Activated CD8-positive, alpha-beta memory T cell treated with anti-CD3 and anti-CD28 coated beads, Interleukin-2, amount 10 ng/mL, durations not matched to agents 7 days and 5 days (primary cell): ENCODE data around the gene TTC12. TPM values are rescaled to one million over a fixed set of nuclear protein-coding genes. Genes with fewer than 3 reads are reported as not detected.

Experiments used
- ATAC-seq: fragments of 150-1000 bp; cut with Tn5 transposase; one replicate; pipeline ENCODE4 v1.10.0; 2021; ENCODE audit warnings: moderate library complexity
- CTCF ChIA-PET: fragments of 350-600 bp; sonication (Branson Sonifier 250); formaldehyde crosslinking; loops from one replicate; lab custom pipeline; 2021; ENCODE audit warnings: antibody characterized with exemption; lab: Charles Lee
- DNase-seq: peaks from one replicate; pipeline ENCODE4 v3.0.0-alpha.2; 2020
- H3K27ac Mint-ChIP-seq: one replicate; pipeline ENCODE4 v1.8.0; 2021; ENCODE audit warnings: mild to moderate bottlenecking, mixed read lengths
- H3K27me3 Mint-ChIP-seq: one replicate; pipeline ENCODE4 v1.8.0; 2021; ENCODE audit warnings: mixed read lengths
- H3K36me3 Mint-ChIP-seq: one replicate; pipeline ENCODE4 v1.8.0; 2021; ENCODE audit warnings: mild to moderate bottlenecking, mixed read lengths
- H3K4me1 Mint-ChIP-seq: one replicate; pipeline ENCODE4 v1.8.0; 2021; ENCODE audit warnings: mixed read lengths
- H3K4me3 Mint-ChIP-seq: one replicate; pipeline ENCODE4 v1.8.0; 2021; ENCODE audit warnings: mild to moderate bottlenecking, moderate library complexity, mixed read lengths
- H3K9me3 Mint-ChIP-seq: one replicate; pipeline ENCODE4 v1.8.0; 2022; ENCODE audit warnings: low read depth, mixed read lengths
- total RNA-seq, 2 experiments: library from RNA; stranded (reverse); gene quantifications; one replicate each; pipeline ENCODE4 v1.2.3, GENCODE V29; 2021

The TTC12 gene
- total RNA-seq, 2 experiments from 2014 or later: 10.4 to 15.9 TPM

GRCh38 chr11:113317339-113317738 lies 3.0 kb downstream of the TTC12 start:
- no peak for DNase-seq
- Mint-ChIP-seq H3K4me1 (peaks cover 22% of the 10 kb centered on the region), H3K27me3 (no peaks in the 10 kb centered on the region), H3K27ac (no peak overlapping the region), H3K9me3 (no peaks in the 10 kb centered on the region), H3K4me3 (no peak overlapping the region), H3K36me3 (peaks cover 19% of the 10 kb centered on the region)
- CTCF ChIA-PET: interaction anchor here (0.9 kb wide), 1 partner anchor 14 kb away, joined by 3 read pairs; no protein-coding TSS in a partner anchor
- ATAC-seq: no peak

DNA sequence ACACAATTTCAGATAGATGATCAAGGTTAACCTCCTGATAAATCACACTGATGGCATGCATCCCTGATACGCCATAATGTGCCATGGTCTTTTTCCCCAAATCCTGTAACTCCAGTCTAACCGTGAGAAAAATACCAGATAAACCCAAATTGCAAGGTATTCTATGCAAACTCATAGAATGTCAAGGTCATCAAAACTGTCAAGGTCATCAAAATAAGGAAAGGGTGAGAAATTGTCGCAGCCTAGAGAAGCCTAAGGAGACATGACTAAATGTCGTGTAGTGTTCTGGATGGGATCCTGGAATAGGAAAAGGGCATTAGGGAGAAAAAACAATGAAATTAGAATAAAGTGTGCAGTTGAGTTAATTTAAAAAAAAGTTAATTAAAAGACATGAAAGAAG lies 4.7 kb downstream of the TTC12 start:
- H3K4me1 Mint-ChIP-seq: peaks cover 12% of the 10 kb centered on the region
- H3K27me3 Mint-ChIP-seq: no peaks in the 10 kb centered on the region
- H3K36me3 Mint-ChIP-seq: peaks cover 19% of the 10 kb centered on the region
- ATAC-seq (no peak), DNase-seq (no peak)
- CTCF ChIA-PET: no interaction called here
- H3K4me3 Mint-ChIP-seq: no peak overlapping the region
- no peaks in the 10 kb centered on the region for H3K9me3 Mint-ChIP-seq
- H3K27ac Mint-ChIP-seq: no peak overlapping the region

DNA sequence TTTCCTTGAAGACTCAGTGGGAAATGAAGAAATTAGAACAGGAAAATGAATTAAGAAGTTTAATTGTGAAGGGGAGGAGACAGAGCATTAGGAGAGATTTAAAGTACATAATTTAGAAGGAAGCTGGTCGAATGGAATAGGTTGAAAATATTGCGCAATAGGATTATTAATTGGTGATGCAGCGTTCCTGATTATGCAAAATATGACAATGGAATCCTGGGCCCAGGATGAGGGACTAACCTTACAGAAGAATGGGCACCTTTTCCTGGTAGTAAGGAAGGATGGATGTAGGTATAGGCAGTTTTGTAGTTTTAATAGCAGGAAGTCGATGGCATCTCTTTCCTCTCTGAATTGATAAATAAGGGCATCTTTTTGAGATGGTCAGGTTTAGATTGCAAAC lies 7.8 kb downstream of the TTC12 start:
- no peak for DNase-seq
- no peaks in the 10 kb centered on the region for H3K9me3 Mint-ChIP-seq
- H3K36me3 Mint-ChIP-seq: peaks cover 19% of the 10 kb centered on the region
- no peaks in the 10 kb centered on the region for H3K4me1 Mint-ChIP-seq
- CTCF ChIA-PET: no interaction called here
- no peak for ATAC-seq
- no peak overlapping the region for H3K27ac Mint-ChIP-seq
- H3K4me3 Mint-ChIP-seq: no peak overlapping the region
- no peaks in the 10 kb centered on the region for H3K27me3 Mint-ChIP-seq

GRCh38 chr11:113324250-113324649 lies 9.9 kb downstream of the TTC12 start:
- Mint-ChIP-seq H3K9me3 (no peaks in the 10 kb centered on the region), H3K4me3 (no peak overlapping the region), H3K27ac (no peak overlapping the region), H3K36me3 (peaks cover 4% of the 10 kb centered on the region), H3K4me1 (no peaks in the 10 kb centered on the region), H3K27me3 (no peaks in the 10 kb centered on the region)
- no peak for DNase-seq
- CTCF ChIA-PET: interaction anchor here (1.0 kb wide), 1 partner anchor 18 kb away, joined by 3 read pairs; no protein-coding TSS in a partner anchor
- no peak for ATAC-seq

DNA sequence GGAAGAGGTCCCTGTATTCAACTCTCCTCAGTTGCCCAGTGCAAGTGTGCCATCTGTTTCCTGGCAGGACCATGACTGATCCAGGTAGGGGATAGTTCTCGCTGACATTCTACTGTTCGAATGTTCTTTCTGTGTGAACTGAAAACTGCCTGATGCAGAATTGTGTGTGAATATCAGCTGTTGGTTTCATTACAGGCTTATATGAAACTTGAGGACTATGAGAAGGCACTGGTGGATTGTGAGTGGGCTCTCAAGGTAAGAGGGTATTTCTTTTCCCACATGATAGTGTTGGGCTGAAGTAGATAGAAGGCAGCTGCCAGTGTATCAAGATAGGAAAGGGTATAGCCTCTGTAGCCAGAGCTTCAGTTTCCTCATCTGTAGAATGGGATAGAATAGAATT lies 15.3 kb downstream of the TTC12 start:
- no peaks in the 10 kb centered on the region for H3K27me3 Mint-ChIP-seq
- no peaks in the 10 kb centered on the region for H3K9me3 Mint-ChIP-seq
- DNase-seq (no peak), ATAC-seq (no peak)
- peaks cover 2% of the 10 kb centered on the region for H3K4me1 Mint-ChIP-seq
- no peak overlapping the region for H3K4me3 Mint-ChIP-seq
- CTCF ChIA-PET: no interaction called here
- H3K27ac Mint-ChIP-seq: no peak overlapping the region
- H3K36me3 Mint-ChIP-seq: peaks cover 1% of the 10 kb centered on the region

- Mint-ChIP-seq H3K27ac (no peak overlapping the region), H3K4me3 (no peak overlapping the region), H3K9me3 (no peaks in the 10 kb centered on the region), H3K36me3 (peaks cover 13% of the 10 kb centered on the region), H3K27me3 (no peaks in the 10 kb centered on the region), H3K4me1 (peaks cover 2% of the 10 kb centered on the region)
- DNase-seq (no peak), ATAC-seq (no peak)
- CTCF ChIA-PET: no interaction called here
These were observed 17.1 kb downstream of the TTC12 start for GRCh38 chr11:113331441-113331840.

- Mint-ChIP-seq H3K4me1 (peaks cover 2% of the 10 kb centered on the region), H3K9me3 (no peaks in the 10 kb centered on the region), H3K36me3 (peaks cover 15% of the 10 kb centered on the region), H3K4me3 (no peak overlapping the region), H3K27me3 (no peaks in the 10 kb centered on the region), H3K27ac (no peak overlapping the region)
- DNase-seq (no peak), ATAC-seq (no peak)
- CTCF ChIA-PET: no interaction called here
These were observed 17.6 kb downstream of the TTC12 start for GRCh38 chr11:113332023-113332422.

DNA sequence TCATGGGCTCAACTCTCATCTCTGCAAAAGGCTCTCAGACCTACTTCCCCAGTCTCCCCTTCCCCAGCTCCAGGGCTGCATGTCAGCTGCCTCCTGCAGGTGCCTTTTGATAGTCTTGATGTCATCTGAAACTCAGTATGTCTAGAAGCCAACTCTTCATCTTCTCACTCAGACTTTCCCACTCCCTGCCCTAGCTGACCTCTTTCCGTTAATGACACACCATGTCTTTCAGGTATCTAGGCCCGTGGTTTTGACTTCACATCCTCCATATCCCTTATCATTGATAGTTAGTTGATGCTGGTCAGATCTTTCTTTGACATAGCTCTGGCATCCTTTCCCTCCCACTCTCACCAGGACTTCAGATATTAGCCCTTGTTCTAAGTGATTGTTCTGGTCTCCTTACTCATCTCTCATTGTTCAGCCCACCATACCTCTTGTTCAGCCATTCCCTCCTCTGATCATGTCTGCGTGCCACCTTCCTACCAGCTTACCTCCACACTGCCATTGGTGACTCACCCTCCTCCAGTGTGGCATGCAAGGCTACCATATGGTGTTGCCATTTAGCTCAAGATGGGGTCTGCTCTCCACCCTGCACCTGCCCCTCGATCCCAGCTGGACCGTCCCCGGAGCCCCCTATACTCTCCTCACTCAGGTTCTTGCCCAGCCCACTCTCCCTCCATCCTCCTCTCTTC lies 18.4 kb downstream of the TTC12 start:
- no peak for ATAC-seq
- Mint-ChIP-seq H3K4me1 (peaks cover 2% of the 10 kb centered on the region), H3K4me3 (no peak overlapping the region), H3K27ac (no peak overlapping the region), H3K36me3 (peaks cover 18% of the 10 kb centered on the region), H3K9me3 (no peaks in the 10 kb centered on the region), H3K27me3 (no peaks in the 10 kb centered on the region)
- CTCF ChIA-PET: no interaction called here
- no peak for DNase-seq

DNA sequence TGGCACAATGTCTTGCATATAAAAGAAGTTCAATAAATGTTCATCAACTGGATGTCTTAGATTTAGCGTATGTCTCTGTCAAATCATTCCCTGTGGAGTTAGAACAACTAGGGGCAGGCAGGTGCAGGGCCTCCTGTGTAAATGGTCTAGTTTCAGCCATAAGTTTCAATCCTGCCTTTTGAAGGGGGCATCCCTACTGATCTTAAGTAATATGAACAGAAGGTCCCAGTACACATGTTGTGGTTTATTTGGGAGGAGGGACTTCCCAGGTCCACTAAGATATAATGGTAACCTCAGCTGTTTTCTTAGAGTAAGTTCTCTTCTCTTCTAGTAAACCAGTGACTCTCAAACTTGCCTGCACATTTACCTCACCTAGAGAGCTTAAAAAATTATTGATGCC lies 19.8 kb downstream of the TTC12 start:
- DNase-seq: no peak
- Mint-ChIP-seq H3K27ac (no peak overlapping the region), H3K4me1 (peaks cover 2% of the 10 kb centered on the region), H3K36me3 (peaks cover 18% of the 10 kb centered on the region), H3K9me3 (no peaks in the 10 kb centered on the region), H3K4me3 (no peak overlapping the region), H3K27me3 (no peaks in the 10 kb centered on the region)
- ATAC-seq: no peak
- CTCF ChIA-PET: interaction anchor here (0.6 to 0.8 kb wide), 2 partner anchors 439 to 462 kb away, joined by 3 to 4 read pairs; no protein-coding TSS in a partner anchor

DNA sequence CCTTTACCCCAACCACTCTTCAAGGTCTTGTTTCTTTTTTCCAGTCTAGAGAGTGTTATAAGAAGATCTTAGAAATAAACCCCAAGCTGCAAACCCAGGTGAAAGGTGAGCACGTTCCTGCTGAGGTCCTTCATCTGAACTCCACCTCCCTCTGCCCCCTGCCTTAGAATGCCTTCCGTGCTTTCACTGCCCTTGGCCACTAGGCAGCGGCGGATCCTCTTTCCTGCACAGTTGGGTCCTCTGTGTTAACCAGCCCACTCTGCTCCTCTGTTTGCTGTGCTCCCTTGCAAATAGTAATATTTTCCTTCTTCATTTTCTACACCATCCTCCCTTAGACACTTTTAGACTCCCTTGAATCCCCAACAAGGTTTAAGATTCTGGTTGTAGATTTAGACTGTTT lies 24.3 kb downstream of the TTC12 start:
- H3K36me3 Mint-ChIP-seq: peaks cover 23% of the 10 kb centered on the region
- no peak overlapping the region for H3K4me3 Mint-ChIP-seq
- H3K27me3 Mint-ChIP-seq: no peaks in the 10 kb centered on the region
- DNase-seq (no peak), ATAC-seq (no peak)
- no peak overlapping the region for H3K27ac Mint-ChIP-seq
- CTCF ChIA-PET: no interaction called here
- no peaks in the 10 kb centered on the region for H3K9me3 Mint-ChIP-seq
- no peaks in the 10 kb centered on the region for H3K4me1 Mint-ChIP-seq

DNA sequence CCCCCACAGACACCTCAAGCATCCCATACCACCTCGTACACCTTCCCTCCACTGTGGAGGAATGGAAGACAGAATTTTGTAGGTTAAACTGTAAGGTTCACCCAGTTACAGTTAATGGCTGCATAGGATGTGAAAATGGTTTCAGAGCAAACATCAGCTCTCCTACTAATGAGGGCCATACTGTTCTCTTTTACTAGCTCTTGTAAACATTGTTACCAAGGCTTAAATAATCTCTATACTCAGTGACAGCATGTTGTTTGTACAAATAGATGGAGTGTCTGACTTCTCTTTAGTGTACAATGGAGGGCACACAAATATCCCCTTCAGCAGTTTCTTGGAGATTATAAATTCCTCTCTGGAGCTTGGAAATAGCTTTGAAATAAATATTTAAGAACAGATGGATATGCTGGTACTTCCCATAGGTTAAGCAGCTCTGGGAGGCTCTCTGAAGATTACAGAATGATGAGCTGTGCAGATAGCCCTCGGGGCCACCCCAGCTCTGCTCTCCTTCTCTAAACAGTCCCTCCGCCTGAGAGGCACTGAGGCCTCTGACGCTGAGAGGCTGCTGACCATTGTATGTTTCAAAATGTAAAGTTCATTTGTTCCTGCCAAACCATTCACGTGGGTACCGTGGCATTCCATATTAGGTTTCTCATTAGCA lies 25.7 kb downstream of the TTC12 start:
- Mint-ChIP-seq H3K9me3 (no peaks in the 10 kb centered on the region), H3K4me1 (no peaks in the 10 kb centered on the region), H3K27ac (no peak overlapping the region), H3K36me3 (peaks cover 22% of the 10 kb centered on the region), H3K27me3 (no peaks in the 10 kb centered on the region), H3K4me3 (no peak overlapping the region)
- no peak for ATAC-seq
- no peak for DNase-seq
- CTCF ChIA-PET: interaction anchor here (1.0 to 1.2 kb wide), 2 partner anchors 17 to 26 kb away, joined by 3 read pairs; no protein-coding TSS in a partner anchor

- no peak overlapping the region for H3K27ac Mint-ChIP-seq
- peaks cover 11% of the 10 kb centered on the region for H3K36me3 Mint-ChIP-seq
- CTCF ChIA-PET: no interaction called here
- H3K9me3 Mint-ChIP-seq: no peaks in the 10 kb centered on the region
- no peaks in the 10 kb centered on the region for H3K4me1 Mint-ChIP-seq
- no peak overlapping the region for H3K4me3 Mint-ChIP-seq
- H3K27me3 Mint-ChIP-seq: no peaks in the 10 kb centered on the region
- DNase-seq (no peak), ATAC-seq (no peak)
These were observed 27.2 kb downstream of the TTC12 start for GRCh38 chr11:113341388-113342165.

DNA sequence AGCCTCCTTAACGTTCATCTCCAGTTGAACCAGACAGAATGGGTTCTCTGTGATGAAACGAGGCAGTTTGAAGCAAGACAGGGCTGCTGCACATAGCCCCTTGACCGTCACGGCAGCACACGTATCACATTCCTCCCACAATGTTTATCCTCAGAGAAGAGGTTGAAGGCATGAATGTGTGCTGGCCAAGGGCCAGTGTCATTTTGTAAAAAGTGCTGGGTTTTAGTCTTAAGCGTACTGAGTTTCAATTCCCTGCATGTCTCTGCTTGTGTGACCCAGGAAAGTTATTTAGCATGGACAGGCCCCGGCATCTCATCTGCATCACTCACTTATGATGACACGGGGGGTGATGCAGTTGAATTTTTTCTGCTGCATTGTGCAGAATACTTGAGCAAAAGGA lies 31.6 kb downstream of the TTC12 start:
- CTCF ChIA-PET: interaction anchor here (0.7 to 1.6 kb wide), 2 partner anchors 131 to 384 kb away, joined by 3 read pairs; no protein-coding TSS in a partner anchor
- DNase-seq: no peak
- H3K27me3 Mint-ChIP-seq: no peaks in the 10 kb centered on the region
- no peak overlapping the region for H3K4me3 Mint-ChIP-seq
- H3K27ac Mint-ChIP-seq: no peak overlapping the region
- H3K36me3 Mint-ChIP-seq: peaks cover 2% of the 10 kb centered on the region
- ATAC-seq: no peak
- H3K4me1 Mint-ChIP-seq: no peaks in the 10 kb centered on the region
- H3K9me3 Mint-ChIP-seq: no peaks in the 10 kb centered on the region
